GM23248 (cell line): Measurements from ENCODE around the gene RPN1.

Source experiments
- EZH2 ChIP-seq: fragments of 200-600 bp; sonication (generic); IDR thresholded peaks from 2 replicates; pipeline ENCODE4 v1.6.1; 2018; ENCODE audit warnings: antibody characterized with exemption, mild to moderate bottlenecking; ENCODE audit not compliant: insufficient read depth, poor library complexity, severe bottlenecking
- EZH2phosphoT487 ChIP-seq: fragments of 200-600 bp; sonication (generic); IDR thresholded peaks from 2 replicates; pipeline ENCODE4 v1.6.1; 2018; ENCODE audit warnings: antibody characterized with exemption, moderate library complexity, mild to moderate bottlenecking, low read depth; ENCODE audit not compliant: insufficient read depth

DNA sequence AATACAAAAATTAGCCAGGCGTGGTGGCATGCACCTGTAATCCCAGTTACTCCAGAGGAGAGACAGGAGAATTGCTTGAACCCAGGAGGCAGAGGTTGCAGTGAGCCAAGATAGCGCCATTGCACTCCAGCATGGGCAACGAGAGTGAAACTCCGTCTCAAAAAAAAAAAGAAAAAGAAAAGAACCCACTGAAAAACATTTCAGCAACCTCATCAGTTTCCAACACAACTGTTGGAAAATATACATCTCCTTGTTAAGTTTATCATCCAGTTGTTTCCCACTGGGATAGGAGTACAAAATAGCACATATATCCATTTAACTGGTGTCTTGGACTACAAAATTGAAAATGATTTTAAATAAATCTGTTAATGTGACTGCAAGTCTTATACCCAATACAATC, 2.2 kb downstream of the RPN1 start:
- no peak for TF ChIP-seq EZH2
- no peak for TF ChIP-seq EZH2phosphoT487
